Activated CD4-positive, alpha-beta T cell treated with anti-CD3 and anti-CD28 coated beads for 36 hours (primary cell): ENCODE measurements around the gene SIK3. TPM values are rescaled to one million over a fixed set of nuclear protein-coding genes. Genes with fewer than 3 reads are reported as not detected.

Source experiments
- ATAC-seq: fragments of 200-7000 bp; cut with Tn5 transposase; one replicate; pipeline ENCODE4 v1.10.0; 2021; ENCODE audit warnings: mild to moderate bottlenecking, moderate library complexity
- CTCF ChIA-PET: fragments of 350-600 bp; sonication (Branson Sonifier 250); formaldehyde crosslinking; loops from one replicate; lab custom pipeline; 2021; ENCODE audit warnings: antibody characterized with exemption; lab: Charles Lee
- POLR2A ChIA-PET: fragments of 350-600 bp; sonication (Branson Sonifier 250); formaldehyde crosslinking; loops from one replicate; lab custom pipeline; 2021; ENCODE audit warnings: antibody characterized with exemption, inconsistent platforms; lab: Charles Lee
- DNase-seq: peaks from one replicate; pipeline ENCODE4 v3.0.0-alpha.2; 2020
- H3K27ac Mint-ChIP-seq: one replicate; pipeline ENCODE4 v1.8.0; 2021; ENCODE audit warnings: mixed read lengths
- H3K27me3 Mint-ChIP-seq: one replicate; pipeline ENCODE4 v1.8.0; 2021; ENCODE audit warnings: mixed read lengths
- H3K36me3 Mint-ChIP-seq: one replicate; pipeline ENCODE4 v1.8.0; 2021; ENCODE audit warnings: low read depth, mixed read lengths
- H3K4me1 Mint-ChIP-seq: one replicate; pipeline ENCODE4 v1.8.0; 2021; ENCODE audit warnings: mixed read lengths
- H3K4me3 Mint-ChIP-seq: one replicate; pipeline ENCODE4 v1.8.0; 2021; ENCODE audit warnings: mild to moderate bottlenecking, moderate library complexity, mixed read lengths
- H3K9me3 Mint-ChIP-seq: one replicate; pipeline ENCODE4 v1.8.0; 2021; ENCODE audit warnings: low read depth, mixed read lengths
- intact Hi-C, 2 experiments: fragments of 100-400 bp; cut with DNase I in 1 of 2; cut with micrococcal nuclease in 1 of 2; formaldehyde crosslinking; loops; one replicate each; pipeline versions ENCODE4 v1.14.2 to v1.15.1; 2022 to 2024; cut with DNase I, micrococcal nuclease
- total RNA-seq, 2 experiments: library from RNA; stranded (reverse); gene quantifications; one replicate each; pipeline ENCODE4 v1.2.3, GENCODE V29; 2021

SIK3 gene
- total RNA-seq, 2 experiments from 2014 or later, result 23.6 to 25.3 TPM

DNA sequence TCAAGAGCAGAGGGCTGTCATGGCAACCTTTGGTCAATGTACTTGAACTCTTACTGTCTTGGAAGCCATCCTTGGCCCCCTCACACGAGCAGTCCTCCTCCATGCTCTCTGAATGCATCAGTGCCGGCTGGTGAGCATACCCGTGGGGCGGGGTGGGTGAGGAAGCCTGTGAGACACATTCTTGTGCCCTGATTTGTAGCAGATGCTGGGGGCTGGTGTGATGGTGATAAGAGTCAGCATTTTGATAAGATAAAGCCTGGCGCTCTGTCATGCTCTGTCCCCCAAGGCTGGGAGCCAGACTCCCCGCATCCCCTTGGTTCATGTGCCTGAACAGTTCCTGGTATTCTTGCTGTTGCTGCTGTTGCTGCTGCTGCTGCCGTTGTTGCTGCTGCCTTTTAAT, 240.3 kb downstream of the SIK3 start:
- Mint-ChIP-seq H3K27ac (no peak overlapping the region), H3K27me3 (no peaks in the 10 kb centered on the region), H3K4me1 (peaks cover 45% of the 10 kb centered on the region), H3K36me3 (peaks cover 61% of the 10 kb centered on the region), H3K4me3 (no peak overlapping the region), H3K9me3 (peaks cover 3% of the 10 kb centered on the region)
- ChIA-PET CTCF (interaction anchor here (1.9 to 2.2 kb wide), 2 partner anchors 22 to 68 kb away, joined by 6 to 7 read pairs; no protein-coding TSS in a partner anchor), POLR2A (no interaction called here)
- ATAC-seq (no peak), DNase-seq (no peak)
- intact Hi-C loops, result no loop called here

DNA sequence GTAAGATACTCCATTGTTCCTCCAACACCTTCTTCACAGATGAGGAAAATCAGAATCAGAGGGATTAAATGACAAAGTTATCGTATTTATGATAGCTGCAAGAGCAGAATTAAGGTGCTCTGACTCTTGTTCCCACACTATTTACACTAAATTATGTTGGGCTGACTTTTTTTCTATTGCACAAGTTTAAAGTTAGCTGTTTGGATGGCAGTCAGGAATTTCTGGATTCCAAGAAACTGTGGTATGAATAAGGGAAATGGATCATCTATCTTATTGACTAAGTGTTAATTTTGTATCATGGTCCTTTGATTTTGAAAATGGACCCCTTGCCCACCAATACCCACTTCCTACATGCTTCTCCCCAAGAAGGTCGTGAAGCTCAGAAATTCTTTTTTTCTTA, 240.9 kb downstream of the SIK3 start:
- ATAC-seq, result no peak
- intact Hi-C loops, result no loop called here
- DNase-seq, result no peak
- CTCF ChIA-PET, result interaction anchor here (1.9 to 2.2 kb wide), 2 partner anchors 21 to 67 kb away, joined by 6 to 7 read pairs; no protein-coding TSS in a partner anchor
- Mint-ChIP-seq H3K9me3 (peaks cover 3% of the 10 kb centered on the region), H3K4me1 (peaks cover 51% of the 10 kb centered on the region), H3K27ac (no peak overlapping the region), H3K27me3 (no peaks in the 10 kb centered on the region), H3K36me3 (peaks cover 60% of the 10 kb centered on the region), H3K4me3 (no peak overlapping the region)
- POLR2A ChIA-PET, result no interaction called here

DNA sequence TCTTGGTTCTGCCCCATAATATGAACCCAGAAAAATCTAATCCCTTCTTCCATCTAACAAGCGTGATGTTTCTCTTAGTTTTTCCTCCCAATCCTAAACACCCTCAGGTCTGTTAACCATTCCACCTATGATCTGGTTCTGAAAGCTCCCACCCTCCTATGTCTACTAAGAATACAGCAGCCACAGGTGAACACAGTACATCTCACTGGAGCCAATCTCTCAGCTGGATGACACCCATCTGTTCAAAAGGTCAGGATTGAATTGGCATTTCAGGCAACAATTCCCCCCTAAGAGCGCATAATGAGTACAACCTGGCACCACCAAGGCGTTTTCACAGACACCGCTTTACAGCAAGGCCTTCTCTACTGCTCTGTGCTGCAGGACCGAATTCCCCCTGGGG, 241.8 kb downstream of the SIK3 start:
- Mint-ChIP-seq H3K4me1 (peaks cover 55% of the 10 kb centered on the region), H3K36me3 (peaks cover 53% of the 10 kb centered on the region), H3K9me3 (peaks cover 3% of the 10 kb centered on the region), H3K27ac (no peak overlapping the region), H3K27me3 (no peaks in the 10 kb centered on the region), H3K4me3 (no peak overlapping the region)
- ATAC-seq (no peak), DNase-seq (no peak)
- CTCF ChIA-PET, result interaction anchor here (1.1 to 2.2 kb wide), 5 partner anchors 9 to 250 kb away, joined by 3 to 7 read pairs (median 5); no protein-coding TSS in a partner anchor
- POLR2A ChIA-PET, result no interaction called here
- intact Hi-C loops, result no loop called here

DNA sequence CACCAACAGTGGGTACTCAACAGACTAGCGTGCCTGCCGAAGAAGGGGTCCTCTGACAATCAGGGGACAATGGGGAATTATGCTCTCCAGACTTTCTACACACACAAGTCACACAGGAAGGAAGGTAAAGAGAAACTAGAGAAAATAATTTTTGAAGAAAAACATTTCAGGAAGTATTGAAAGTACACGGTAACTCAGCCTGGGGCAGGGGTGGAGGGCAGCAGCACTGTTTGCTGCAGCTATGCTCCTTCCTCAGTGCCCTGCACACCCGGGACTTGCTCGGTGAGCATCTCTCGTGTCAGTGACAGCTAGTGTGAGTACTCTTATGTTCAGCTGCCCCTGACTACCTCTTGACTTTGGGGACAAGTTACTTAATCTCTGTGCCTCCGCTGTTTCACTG, 242.8 kb downstream of the SIK3 start:
- CTCF ChIA-PET, result interaction anchor here (1.5 to 2.2 kb wide), 3 partner anchors 19 to 251 kb away, joined by 5 to 7 read pairs (median 5); no protein-coding TSS in a partner anchor
- Mint-ChIP-seq H3K36me3 (peaks cover 47% of the 10 kb centered on the region), H3K27ac (peak overlapping the region; percentile 14), H3K9me3 (peaks cover 3% of the 10 kb centered on the region), H3K27me3 (no peaks in the 10 kb centered on the region), H3K4me3 (no peak overlapping the region), H3K4me1 (peaks cover 62% of the 10 kb centered on the region)
- intact Hi-C loops, result no loop called here
- DNase-seq (no peak), ATAC-seq (no peak)
- POLR2A ChIA-PET, result no interaction called here

DNA sequence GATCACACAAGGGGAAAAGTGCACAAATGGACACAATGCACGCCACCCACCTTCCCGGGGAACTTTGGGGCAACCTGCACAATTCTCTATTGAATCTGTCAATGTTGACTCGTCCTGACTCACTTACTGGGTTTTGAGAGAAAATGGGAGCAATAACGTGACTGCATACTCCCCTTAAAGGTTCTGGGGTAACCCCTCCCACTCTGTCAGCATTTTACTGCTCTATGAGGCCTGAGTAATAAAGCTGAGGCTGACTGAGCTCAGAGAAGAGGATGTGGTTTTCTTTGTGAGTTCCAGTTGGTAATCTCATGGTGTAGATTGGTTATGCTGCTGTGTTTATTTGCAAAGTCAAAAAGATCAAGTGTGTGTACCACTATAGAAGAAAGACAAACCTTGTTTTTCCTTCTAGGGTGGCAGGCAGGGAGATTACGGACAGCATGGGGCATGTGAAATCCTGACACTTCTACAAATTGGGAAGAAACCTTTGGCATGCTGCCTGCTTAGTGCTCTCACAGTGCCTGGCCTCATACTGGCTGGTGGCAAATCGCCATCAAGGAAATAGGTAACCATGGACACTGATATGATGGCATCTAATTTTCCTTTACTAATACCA, 244.7 kb downstream of the SIK3 start:
- H3K36me3 Mint-ChIP-seq, result peaks cover 47% of the 10 kb centered on the region
- H3K27me3 Mint-ChIP-seq, result no peaks in the 10 kb centered on the region
- DNase-seq (peak; percentile 70), ATAC-seq (peak; percentile 92)
- intact Hi-C loops, result loop anchor here (1.0 to 5.0 kb wide), 14 partner anchors 29 to 931 kb away; partner anchors contain the start of genes BUD13 (in 1 of the 2), CEP164 (in 1 of the 2), PCSK7 (in 1 of the 2) and RNF214 (in 1 of the 2)
- H3K4me3 Mint-ChIP-seq, result peak overlapping the region; percentile 51
- CTCF ChIA-PET, result interaction anchor here (0.6 to 3.7 kb wide), 20 partner anchors 11 to 377 kb away, joined by 3 to 25 read pairs (median 4); partner anchors contain the start of genes APOA5, PAFAH1B2 and SIDT2
- peaks cover 70% of the 10 kb centered on the region for H3K4me1 Mint-ChIP-seq
- H3K27ac Mint-ChIP-seq, result peak overlapping the region; percentile 90
- POLR2A ChIA-PET, result interaction anchor here (0.6 to 1.8 kb wide), 9 partner anchors 11 to 290 kb away, joined by 3 to 7 read pairs (median 5); partner anchors contain the start of gene PAFAH1B2
- H3K9me3 Mint-ChIP-seq, result peaks cover 3% of the 10 kb centered on the region

DNA sequence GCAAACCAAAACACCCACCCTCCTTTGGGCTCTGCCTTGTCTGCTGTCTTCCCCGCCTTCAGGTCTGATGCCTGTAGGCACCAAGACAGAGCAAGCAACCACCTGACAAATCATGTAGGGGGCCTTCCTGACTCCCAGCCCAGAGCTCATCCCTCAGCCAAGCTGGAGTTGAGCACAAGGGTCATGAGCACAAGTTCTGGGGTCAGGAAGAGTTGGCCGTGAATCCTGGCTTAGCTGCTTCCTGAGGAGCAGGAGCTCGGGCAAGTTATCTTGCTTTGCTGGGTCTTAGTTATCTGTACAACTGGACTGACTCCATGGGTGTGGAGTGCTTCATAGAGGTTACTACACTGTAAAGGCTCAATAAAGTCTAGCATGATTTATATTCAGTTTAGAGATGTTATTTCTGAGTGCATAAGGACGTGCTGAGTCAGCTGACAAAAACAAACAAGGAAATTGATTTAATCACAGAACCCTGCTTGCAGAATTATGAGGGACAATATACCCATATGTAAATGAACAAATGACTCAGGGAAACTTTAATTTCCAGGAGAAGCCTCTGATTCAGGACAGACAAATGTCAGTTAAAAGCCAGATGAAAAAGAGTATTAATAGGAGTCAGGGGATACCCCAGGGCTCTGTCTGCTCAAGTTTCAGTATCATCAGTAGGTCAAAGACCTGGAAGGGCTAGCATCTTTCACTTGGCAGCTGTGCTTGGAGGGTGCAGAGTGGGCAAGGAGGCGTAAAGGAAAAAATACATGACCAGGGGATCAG, 245.8 kb downstream of the SIK3 start:
- ATAC-seq (peak; percentile 15), DNase-seq (peak; percentile 30)
- POLR2A ChIA-PET, result interaction anchor here (0.6 to 1.3 kb wide), 2 partner anchors 174 to 318 kb away, joined by 3 to 6 read pairs; no protein-coding TSS in a partner anchor
- Mint-ChIP-seq H3K27me3 (no peaks in the 10 kb centered on the region), H3K9me3 (peaks cover 3% of the 10 kb centered on the region), H3K4me1 (peaks cover 70% of the 10 kb centered on the region), H3K27ac (peak overlapping the region; percentile 90), H3K36me3 (peaks cover 43% of the 10 kb centered on the region), H3K4me3 (peak overlapping the region; percentile 51)
- intact Hi-C loops, result loop anchor here (1.0 to 5.0 kb wide), 14 partner anchors 30 to 930 kb away; partner anchors contain the start of genes BUD13 (in 1 of the 2), CEP164 (in 1 of the 2), PCSK7 (in 1 of the 2) and RNF214 (in 1 of the 2)
- CTCF ChIA-PET, result interaction anchor here (0.7 to 3.7 kb wide), 11 partner anchors 10 to 326 kb away, joined by 3 to 25 read pairs (median 5); partner anchors contain the start of genes APOA5, SIDT2 and SIK3

DNA sequence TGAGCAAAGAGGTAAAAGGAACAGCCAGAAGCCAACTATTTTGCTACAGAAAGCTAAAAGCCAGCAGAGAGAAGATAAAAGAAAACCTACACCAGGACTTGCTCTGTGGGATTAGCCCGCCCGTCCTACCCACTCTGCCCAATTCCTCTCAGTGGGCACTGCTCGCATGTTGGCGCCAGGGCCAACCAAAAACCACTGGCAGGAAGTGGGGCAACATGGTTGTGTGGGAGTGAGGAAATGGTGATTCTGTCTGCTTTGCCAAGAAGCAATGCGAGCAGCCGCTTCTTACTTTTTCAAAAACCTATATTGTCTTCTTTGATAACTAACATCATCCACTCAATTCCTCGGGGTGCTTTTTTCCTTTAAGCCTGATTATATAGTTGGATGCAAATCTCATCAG, 246.6 kb downstream of the SIK3 start:
- H3K9me3 Mint-ChIP-seq, result peaks cover 3% of the 10 kb centered on the region
- ATAC-seq (no peak), DNase-seq (peak; percentile 74)
- peak overlapping the region; percentile 90 for H3K27ac Mint-ChIP-seq
- peaks cover 63% of the 10 kb centered on the region for H3K4me1 Mint-ChIP-seq
- no peaks in the 10 kb centered on the region for H3K27me3 Mint-ChIP-seq
- peaks cover 41% of the 10 kb centered on the region for H3K36me3 Mint-ChIP-seq
- ChIA-PET POLR2A (interaction anchor here (0.5 to 1.1 kb wide), 2 partner anchors 64 to 160 kb away, joined by 3 to 4 read pairs; partner anchors contain the start of gene ZPR1), CTCF (interaction anchor here (0.6 to 3.7 kb wide), 7 partner anchors 9 to 1853 kb away, joined by 3 to 22 read pairs (median 3); partner anchors contain the start of genes APOA1 and APOA5)
- peak overlapping the region; percentile 51 for H3K4me3 Mint-ChIP-seq
- intact Hi-C loops, result loop anchor here (1.0 to 5.0 kb wide), 8 partner anchors 31 to 929 kb away; partner anchors contain the start of genes ZPR1 (in 2 of the 2), BUD13 (in 1 of the 2) and CEP164 (in 1 of the 2)

DNA sequence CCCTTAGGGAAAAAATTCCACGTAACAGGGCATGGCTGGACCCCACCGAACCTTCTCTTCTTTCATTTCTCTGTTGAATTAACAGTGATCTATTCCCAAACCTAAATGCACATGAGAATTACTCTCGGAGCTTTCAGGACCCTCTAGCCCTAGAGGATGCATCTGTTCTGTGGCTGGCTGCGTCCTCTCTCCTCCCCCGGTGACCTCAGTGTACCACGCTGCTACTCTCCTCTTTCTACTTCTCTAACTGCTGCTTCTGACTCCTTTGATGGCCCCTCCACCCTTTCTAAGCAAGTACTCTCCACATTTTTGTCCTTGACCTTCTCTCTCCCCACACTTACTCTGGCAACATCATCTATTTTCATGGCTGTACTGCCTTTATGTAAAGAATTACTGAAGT, 248.7 kb downstream of the SIK3 start:
- intact Hi-C loops, result no loop called here
- Mint-ChIP-seq H3K4me3 (no peak overlapping the region), H3K4me1 (peaks cover 46% of the 10 kb centered on the region), H3K9me3 (peaks cover 3% of the 10 kb centered on the region), H3K27ac (no peak overlapping the region), H3K36me3 (peaks cover 43% of the 10 kb centered on the region), H3K27me3 (no peaks in the 10 kb centered on the region)
- POLR2A ChIA-PET, result no interaction called here
- CTCF ChIA-PET, result interaction anchor here (1.1 kb wide), 1 partner anchor 10 kb away, joined by 3 read pairs; no protein-coding TSS in a partner anchor
- DNase-seq (no peak), ATAC-seq (no peak)

DNA sequence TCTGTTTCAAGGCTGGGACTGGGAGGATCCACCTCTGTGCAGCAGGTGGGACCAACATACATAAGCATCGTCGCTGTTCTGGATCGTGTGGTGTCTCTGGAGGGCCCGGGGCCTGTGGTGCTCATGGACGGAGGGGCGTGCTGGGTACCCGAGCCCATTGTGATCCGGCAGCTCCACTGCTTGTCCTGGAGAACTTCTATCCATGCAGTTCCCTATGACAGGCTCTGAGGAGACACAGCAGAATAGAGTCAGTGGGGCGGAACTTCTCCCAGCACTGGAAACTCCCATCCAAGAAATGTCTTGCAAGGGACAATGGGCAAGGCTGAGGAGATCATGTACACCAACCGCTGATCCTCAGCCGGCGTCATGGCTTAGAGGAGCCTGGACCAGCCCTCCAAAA, 249.2 kb downstream of the SIK3 start:
- peaks cover 38% of the 10 kb centered on the region for H3K36me3 Mint-ChIP-seq
- H3K27me3 Mint-ChIP-seq, result no peaks in the 10 kb centered on the region
- intact Hi-C loops, result no loop called here
- ChIA-PET CTCF (interaction anchor here (1.1 kb wide), 1 partner anchor 10 kb away, joined by 3 read pairs; no protein-coding TSS in a partner anchor), POLR2A (no interaction called here)
- H3K9me3 Mint-ChIP-seq, result no peaks in the 10 kb centered on the region
- no peak for DNase-seq
- ATAC-seq, result no peak
- no peak overlapping the region for H3K27ac Mint-ChIP-seq
- no peak overlapping the region for H3K4me3 Mint-ChIP-seq
- H3K4me1 Mint-ChIP-seq, result peaks cover 42% of the 10 kb centered on the region

DNA sequence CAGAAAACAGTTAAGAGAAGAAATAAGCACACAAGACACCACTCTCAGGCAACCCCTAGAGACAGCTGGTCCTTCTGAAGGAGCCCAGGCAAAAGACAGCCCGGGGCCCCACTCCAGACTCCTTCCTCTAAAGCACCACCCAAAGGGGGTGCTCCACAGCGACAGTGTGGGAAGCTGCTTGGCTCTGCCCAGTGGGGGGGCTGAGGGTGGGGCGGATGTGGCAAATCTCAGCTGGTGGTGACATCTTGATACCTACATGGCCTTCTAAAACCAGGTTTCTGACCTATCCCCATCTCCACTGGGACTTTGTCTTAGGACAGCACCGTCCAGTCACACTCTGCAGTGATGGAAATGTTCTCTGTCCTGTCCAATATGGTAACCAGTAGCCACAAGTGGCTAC, 250.6 kb downstream of the SIK3 start:
- H3K27ac Mint-ChIP-seq, result no peak overlapping the region
- peaks cover 49% of the 10 kb centered on the region for H3K36me3 Mint-ChIP-seq
- H3K27me3 Mint-ChIP-seq, result no peaks in the 10 kb centered on the region
- ChIA-PET POLR2A (no interaction called here), CTCF (interaction anchor here (0.7 to 2.9 kb wide), 3 partner anchors 11 to 259 kb away, joined by 3 to 14 read pairs (median 3); no protein-coding TSS in a partner anchor)
- DNase-seq (no peak), ATAC-seq (no peak)
- no peak overlapping the region for H3K4me3 Mint-ChIP-seq
- intact Hi-C loops, result no loop called here
- H3K4me1 Mint-ChIP-seq, result peaks cover 27% of the 10 kb centered on the region
- H3K9me3 Mint-ChIP-seq, result no peaks in the 10 kb centered on the region
